ENCODE data around the gene TRIOBP.

DNA sequence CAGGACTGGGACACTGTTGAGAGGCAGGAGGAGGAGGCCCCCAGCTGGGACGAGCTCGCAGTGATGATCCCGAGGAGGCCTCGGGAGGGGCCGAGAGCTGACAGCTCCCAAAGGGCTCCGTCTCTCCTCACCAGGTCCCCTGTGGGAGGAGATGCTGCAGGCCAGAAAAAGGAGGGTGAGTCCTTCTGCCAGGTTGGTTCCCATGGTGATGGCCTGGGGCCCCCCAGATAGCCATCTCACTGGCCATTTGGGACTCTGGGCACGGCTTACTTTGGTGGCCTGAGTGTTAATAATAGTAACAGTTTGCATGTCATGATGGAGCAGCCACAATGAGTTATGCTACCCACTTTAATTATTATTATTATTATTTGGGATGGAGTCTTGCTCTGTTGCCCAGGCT is 18.9 kb downstream of the TRIOBP start:
- TF ChIP-seq CTCF (optimal IDR thresholded peaks at IDR 0.05 in 1 of 3, IDR thresholded peaks at IDR 0.05 in 1 of 3, conservative IDR thresholded peaks at IDR 0.05 in 1 of 3; ENCODE audit: extremely low read depth in 1 of 3, insufficient read depth in 2 of 3, low read length in 3 of 3): no peak
- no peak for TF ChIP-seq EZH2 (IDR thresholded peaks at IDR 0.05; ENCODE audit: low read length)
